A673 (cell line): Measurements from ENCODE around the gene RPL29.
A peak's percentile ranks its signal among the peaks of the same experiment; 100 is the strongest.

ENCODE experiments used
- EZH2 ChIP-seq: fragments of 200-600 bp; sonication (generic); IDR thresholded peaks from 2 replicates; pipeline ENCODE4 v1.6.1; 2017; ENCODE audit warnings: borderline replicate concordance, low read depth, mild to moderate bottlenecking, mixed read lengths, antibody characterized with exemption, low read length; ENCODE audit not compliant: poor library complexity, severe bottlenecking
- TF ChIP-seq, protein P1 (sequence below): fragments of 300-800, 200-600 bp; sonication (generic); conservative IDR thresholded peaks from 2 replicates; pipeline ENCODE4 v1.5.1; 2017; ENCODE audit warnings: low read depth, mild to moderate bottlenecking, antibody characterized with exemption, low read length, moderate library complexity, mixed read lengths

DNA sequence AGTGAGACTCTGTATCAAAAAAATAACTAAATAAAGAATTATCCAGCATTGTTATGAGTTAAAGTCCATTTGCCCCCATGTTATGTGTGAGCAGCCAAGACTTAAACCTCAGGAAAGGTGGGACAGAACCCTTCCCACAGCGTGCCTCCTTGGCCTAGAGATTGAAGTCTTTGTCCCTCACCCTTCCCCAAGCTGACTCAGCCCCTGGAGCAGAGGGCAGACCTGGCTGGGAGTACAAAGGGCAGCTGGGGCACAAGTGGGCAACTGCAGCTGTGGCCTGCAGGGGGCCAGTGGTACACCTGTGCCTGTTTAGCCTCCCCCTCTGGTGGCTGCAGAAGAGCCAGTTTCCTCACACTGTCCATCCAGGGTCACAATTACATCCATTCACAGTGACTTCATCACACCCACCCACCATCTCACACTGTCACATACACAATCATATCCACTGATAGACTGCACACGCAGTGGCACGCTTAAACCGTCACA is 13.3 kb downstream of the RPL29 start:
- TF ChIP-seq, protein P1, sequence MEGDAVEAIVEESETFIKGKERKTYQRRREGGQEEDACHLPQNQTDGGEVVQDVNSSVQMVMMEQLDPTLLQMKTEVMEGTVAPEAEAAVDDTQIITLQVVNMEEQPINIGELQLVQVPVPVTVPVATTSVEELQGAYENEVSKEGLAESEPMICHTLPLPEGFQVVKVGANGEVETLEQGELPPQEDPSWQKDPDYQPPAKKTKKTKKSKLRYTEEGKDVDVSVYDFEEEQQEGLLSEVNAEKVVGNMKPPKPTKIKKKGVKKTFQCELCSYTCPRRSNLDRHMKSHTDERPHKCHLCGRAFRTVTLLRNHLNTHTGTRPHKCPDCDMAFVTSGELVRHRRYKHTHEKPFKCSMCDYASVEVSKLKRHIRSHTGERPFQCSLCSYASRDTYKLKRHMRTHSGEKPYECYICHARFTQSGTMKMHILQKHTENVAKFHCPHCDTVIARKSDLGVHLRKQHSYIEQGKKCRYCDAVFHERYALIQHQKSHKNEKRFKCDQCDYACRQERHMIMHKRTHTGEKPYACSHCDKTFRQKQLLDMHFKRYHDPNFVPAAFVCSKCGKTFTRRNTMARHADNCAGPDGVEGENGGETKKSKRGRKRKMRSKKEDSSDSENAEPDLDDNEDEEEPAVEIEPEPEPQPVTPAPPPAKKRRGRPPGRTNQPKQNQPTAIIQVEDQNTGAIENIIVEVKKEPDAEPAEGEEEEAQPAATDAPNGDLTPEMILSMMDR, result 0 out of 2 replicates have a peak, but pooled peaks have one; percentile 20
- TF ChIP-seq EZH2, result no peak
